HG03196 (cell line): Measurements from ENCODE around the gene SKI.

Experiments
- ATAC-seq: cut with Tn5 transposase; IDR thresholded peaks from one replicate; pipeline ENCODE4 v1.9.1; 2021; ENCODE audit not compliant: unreplicated experiment

The SKI gene

GRCh38 chr1:2194319-2194897, 33.7 kb upstream of the SKI start, which contains the start of gene FAAP20:
Gene FAAP20 (minus strand): TSS chr1:2194772. CDS start chr1:2194749, 23 bp downstream.
- ATAC-seq: peak; percentile 31

- peak; percentile 57 for ATAC-seq
These were observed 33.0 kb upstream of the SKI start for GRCh38 chr1:2194898-2195673.

GRCh38 chr1:2195785-2196184, 32.3 kb upstream of the SKI start:
- no peak for ATAC-seq

- no peak for ATAC-seq
These were observed 31.0 kb upstream of the SKI start for GRCh38 chr1:2196901-2197638.

GRCh38 chr1:2197707-2198165, 30.4 kb upstream of the SKI start:
- ATAC-seq: no peak

- ATAC-seq: no peak
These were observed 29.5 kb upstream of the SKI start for GRCh38 chr1:2198571-2198970.

- ATAC-seq: no peak
These were observed 28.9 kb upstream of the SKI start for GRCh38 chr1:2199042-2199810.

- ATAC-seq: no peak
These were observed 27.7 kb upstream of the SKI start for GRCh38 chr1:2200308-2200943.

- ATAC-seq: no peak
These were observed 27.1 kb upstream of the SKI start for GRCh38 chr1:2201062-2201461.

GRCh38 chr1:2202008-2202575, 26.0 kb upstream of the SKI start:
- no peak for ATAC-seq

- ATAC-seq: no peak
These were observed 25.1 kb upstream of the SKI start for GRCh38 chr1:2202843-2203601.

GRCh38 chr1:2203671-2204414, 24.3 kb upstream of the SKI start:
- ATAC-seq: no peak

GRCh38 chr1:2204415-2205190, 23.5 kb upstream of the SKI start:
- ATAC-seq: no peak

- peak; percentile 62 for ATAC-seq
These were observed 22.7 kb upstream of the SKI start for GRCh38 chr1:2205191-2205952.

- ATAC-seq: no peak
These were observed 21.2 kb upstream of the SKI start for GRCh38 chr1:2206813-2207487.

- ATAC-seq: no peak
These were observed 19.5 kb upstream of the SKI start for GRCh38 chr1:2208309-2209239.
